ENCODE results near the gene GTF2H2C.
"Not testable (repeated sequence)": the region's sequence is repeated elsewhere in the genome, so short reads cannot be mapped to it uniquely, and the experiment has no call there.

The GTF2H2C gene

GRCh38 chr5:69568072-69568471, 8.1 kb downstream of the GTF2H2C start:
- DNase-seq: not testable (repeated sequence)

- DNase-seq: not testable (repeated sequence)
Measured at GRCh38 chr5:69583356-69583755, 23.4 kb downstream of the GTF2H2C start.

- DNase-seq: not testable (repeated sequence)
Measured at GRCh38 chr5:69596114-69596840, 36.3 kb downstream of the GTF2H2C start.

- not testable (repeated sequence) for DNase-seq
Measured at GRCh38 chr5:69601947-69602346, 42.0 kb downstream of the GTF2H2C start.

- not testable (repeated sequence) for DNase-seq
Measured at GRCh38 chr5:69606839-69607238, 46.8 kb downstream of the GTF2H2C start.

GRCh38 chr5:69607750-69608149, 47.8 kb downstream of the GTF2H2C start:
- not testable (repeated sequence) for DNase-seq

GRCh38 chr5:69608861-69609496, 49.0 kb downstream of the GTF2H2C start:
- DNase-seq: not testable (repeated sequence)

DNA sequence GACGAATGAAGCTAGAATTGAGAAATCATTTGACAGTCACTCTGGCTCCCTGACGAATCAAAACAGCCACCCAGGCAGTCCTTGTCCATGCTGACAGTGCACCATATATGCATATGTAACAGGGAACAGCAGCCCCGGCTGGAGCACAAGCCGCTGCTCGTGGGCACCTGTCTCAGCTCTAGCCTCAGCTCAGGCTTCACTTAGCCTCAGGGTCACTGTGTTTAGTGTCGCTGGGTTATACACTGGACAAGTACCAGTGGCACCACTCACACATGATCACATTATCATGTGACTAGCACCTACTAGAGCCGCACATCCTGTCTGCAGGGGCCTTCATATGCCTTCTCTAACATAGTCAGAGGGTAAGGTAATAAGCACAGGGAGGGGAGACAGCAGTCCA, 54.9 kb downstream of the GTF2H2C start:
- DNase-seq: not testable (repeated sequence)

- not testable (repeated sequence) for DNase-seq
Measured at GRCh38 chr5:69631879-69632278, 71.9 kb downstream of the GTF2H2C start.

Data from NCI-H2107 (cell line).